HG03378 (cell line): ENCODE results near the gene TMPRSS2.

Experiments
- ATAC-seq: cut with Tn5 transposase; IDR thresholded peaks from one replicate; pipeline ENCODE4 v1.9.1; 2021; ENCODE audit warnings: mild to moderate bottlenecking, moderate library complexity; ENCODE audit not compliant: unreplicated experiment

The TMPRSS2 gene

DNA sequence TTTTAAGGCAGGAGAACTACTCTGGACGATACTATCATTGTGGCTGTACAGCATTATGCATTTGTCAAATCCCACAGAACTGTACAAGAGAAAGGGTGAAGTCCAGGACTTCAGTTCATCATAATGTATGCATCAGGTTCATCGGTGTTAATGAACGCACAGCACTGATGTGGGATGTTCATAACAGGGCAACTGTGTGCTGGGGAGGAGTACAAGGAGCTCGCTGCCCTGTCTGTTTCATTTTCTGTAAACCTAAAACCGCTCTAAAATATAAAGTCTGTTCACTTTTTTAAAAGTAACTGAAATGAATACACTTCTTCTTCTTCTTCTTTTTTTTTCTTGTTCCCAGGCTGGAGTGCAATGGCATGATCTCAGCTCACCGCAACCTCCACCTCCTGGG, 25.0 kb downstream of the TMPRSS2 start:
- no peak for ATAC-seq

DNA sequence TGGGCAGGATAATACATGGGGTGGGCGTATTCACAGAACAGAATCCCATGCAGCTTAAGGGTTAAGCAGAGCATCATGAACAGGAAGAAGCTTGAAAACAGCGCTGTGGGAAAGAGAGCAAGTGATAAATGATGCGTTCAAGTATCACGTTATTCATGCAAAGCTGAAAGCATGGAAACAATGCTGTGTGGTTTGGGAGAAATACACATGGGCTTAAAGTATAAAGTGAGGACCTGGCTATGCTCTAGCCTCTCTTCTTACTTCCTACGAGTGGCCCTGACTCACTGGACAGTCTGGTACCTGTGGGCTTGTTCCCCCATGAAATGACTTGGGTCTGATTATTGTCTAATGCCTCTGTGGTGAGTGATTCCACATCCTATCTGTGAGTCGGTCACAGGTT, 25.7 kb downstream of the TMPRSS2 start:
- no peak for ATAC-seq

DNA sequence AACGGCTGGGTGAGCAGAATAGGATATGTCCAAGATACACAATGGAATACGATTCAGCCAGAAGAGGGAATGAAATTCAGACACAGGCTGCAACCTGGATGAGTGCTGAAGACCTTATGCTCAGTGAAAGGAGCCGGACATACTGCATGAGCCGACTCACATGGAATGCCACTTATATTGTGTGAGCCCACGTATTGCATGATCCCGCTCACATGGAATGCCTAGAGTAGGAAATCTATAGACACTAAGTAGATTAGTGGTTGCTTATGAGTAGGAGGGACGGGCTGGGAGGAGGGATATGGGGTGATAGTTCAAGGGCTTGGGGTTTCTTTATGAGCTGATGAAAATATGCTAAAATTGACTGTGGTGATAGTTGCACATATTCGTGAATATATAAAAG, 26.8 kb downstream of the TMPRSS2 start:
- ATAC-seq = no peak

DNA sequence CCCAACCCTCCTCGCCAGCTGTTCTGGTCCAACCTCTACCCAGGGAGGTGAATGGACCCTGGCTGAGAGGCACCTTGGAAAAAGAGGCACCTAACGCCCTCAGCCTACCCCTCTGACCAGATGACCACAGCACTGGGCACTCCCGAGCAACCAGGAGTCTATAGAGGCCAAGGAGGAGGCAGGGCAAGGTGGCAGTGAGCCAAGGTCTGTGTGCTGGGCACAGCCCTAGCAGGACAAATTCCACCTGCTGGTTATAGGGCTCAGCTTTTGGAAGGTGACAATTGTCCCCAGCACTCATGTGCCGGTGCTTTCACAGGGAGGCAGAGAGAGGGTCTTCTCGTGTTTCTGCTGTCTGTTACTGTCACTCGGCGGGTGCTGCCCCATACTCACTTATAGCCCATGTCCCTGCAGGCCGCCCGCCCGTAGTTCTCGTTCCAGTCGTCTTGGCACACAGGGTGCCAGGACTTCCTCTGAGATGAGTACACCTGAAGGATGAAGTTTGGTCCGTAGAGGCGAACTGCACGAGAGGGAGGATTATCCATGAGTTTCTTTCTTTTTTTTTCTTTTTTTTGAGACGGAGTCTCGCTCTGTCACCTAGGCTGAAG, 27.8 kb downstream of the TMPRSS2 start:
- no peak for ATAC-seq

DNA sequence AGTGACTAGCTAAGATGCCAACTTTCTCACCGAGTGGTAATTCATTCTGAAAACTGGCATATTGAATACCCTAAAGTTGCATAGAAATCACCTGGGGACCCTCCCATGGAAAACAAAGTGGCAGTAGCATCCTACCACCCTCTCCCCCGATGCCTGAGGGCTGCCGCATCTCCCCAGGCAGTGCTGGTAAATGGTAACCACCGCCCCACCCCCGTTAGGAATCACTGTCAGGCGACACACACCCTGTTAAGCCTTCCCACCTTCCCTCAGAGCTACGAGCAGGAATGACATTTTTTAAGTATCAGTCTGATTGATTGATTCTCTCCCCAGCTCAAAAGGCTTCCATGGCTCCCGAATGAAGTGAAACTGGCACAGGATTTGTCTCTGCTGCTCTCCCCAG, 28.3 kb downstream of the TMPRSS2 start:
- ATAC-seq = no peak

DNA sequence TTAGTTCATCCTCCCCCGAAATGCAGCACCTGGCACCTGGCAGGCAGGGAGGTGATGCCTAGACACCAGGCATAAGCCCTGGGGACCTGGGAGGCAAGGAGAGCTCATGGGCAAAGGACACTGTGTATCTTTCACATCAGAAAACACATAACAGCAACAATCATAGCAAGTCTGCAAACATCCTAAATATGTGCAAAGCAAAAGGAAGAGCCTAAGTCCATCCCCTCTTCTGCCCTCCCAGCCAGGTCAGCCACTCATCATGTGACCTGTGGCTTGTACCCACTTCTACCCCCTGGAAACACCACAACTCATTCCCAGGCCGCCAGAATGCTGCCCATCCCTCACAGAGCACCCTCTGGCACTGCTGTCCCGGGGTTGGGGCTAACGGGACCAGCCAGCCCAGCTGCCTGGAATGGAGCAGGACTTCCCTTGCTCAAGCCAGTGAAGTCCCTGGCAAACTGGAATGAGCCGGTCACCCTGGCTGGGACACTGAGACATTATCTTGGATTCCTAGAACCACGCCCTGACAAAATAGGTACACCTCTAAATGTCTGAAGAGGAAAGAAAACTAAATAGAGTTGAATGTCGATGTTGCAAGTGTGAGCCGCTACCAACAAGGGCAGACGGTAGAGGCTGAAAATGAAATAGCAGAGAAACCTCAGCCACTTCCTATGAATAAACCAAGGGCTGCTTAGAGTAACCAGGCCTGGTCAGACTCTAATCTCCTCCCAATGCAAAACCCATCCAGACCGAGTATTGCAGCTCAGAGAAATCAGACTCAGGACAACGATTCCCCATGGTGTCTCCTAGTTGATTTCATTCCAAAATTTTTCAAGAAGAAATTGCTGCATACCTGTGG, 29.4 kb downstream of the TMPRSS2 start:
- ATAC-seq = no peak

DNA sequence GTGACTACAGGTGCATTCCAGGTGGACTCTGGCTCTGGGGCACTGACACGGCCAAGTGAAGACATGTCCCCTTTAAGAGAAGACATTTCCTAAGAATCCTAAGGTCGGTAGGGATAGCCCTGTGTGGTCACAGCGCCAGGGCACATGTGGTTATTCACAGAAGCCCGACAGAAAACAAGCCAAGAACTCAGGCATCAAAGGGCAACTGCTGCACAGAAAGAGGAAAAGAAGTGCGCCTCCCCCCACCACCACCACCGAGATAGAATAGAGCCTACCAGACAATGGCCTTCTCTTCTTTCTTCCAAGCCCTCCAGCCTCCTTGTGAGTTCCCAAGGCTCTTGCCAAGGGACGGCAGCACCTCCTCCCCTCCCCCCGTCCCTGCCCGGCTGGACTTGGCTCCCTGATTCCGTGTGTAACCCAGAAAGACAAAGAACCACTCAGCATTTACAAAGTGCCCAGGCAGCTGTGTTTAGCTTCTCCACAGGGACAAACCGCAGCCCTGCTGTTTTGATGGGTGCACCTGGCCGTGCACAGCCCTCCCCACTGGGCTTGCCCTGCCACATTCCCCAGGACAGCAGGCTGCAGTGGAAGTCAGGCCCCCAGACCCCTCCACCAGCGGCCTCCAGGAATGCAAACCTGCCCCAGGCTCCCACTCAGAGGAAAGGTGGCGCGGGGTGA, 30.2 kb downstream of the TMPRSS2 start:
- ATAC-seq = no peak

DNA sequence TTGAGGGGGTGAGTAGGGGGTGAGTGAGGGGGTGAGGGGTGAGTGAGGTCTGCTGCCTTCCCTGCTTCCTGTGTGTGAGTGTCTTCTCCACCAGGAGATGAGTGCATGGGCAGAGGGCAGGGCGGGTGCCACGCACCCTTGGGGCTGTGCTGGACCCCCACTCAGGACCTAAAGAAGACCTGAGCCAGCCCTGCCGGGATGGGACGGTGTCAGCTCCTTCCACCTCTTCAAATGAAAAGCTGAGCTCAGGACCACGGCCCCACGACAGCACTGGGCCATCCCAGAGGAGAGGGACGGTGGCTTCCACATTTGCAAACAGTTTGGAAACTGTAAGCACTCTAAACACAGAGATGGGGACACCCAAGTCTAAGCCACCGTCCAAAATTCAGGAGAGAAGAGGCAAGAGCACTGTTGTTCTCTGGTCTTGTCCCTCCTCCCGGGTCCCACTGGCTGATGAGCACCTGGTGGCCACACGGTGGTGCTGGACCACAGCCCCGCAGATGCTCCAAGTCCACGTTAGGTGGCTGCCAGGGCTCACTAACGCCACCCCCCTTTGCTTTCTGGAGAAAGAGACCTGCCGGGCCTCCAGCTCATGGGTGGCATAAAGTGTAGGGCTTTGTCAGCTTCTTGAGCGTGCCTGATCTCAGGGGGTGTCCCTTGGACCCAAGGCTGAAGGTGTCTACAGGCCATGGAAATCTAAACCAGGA, 32.1 kb downstream of the TMPRSS2 start:
- ATAC-seq = no peak

DNA sequence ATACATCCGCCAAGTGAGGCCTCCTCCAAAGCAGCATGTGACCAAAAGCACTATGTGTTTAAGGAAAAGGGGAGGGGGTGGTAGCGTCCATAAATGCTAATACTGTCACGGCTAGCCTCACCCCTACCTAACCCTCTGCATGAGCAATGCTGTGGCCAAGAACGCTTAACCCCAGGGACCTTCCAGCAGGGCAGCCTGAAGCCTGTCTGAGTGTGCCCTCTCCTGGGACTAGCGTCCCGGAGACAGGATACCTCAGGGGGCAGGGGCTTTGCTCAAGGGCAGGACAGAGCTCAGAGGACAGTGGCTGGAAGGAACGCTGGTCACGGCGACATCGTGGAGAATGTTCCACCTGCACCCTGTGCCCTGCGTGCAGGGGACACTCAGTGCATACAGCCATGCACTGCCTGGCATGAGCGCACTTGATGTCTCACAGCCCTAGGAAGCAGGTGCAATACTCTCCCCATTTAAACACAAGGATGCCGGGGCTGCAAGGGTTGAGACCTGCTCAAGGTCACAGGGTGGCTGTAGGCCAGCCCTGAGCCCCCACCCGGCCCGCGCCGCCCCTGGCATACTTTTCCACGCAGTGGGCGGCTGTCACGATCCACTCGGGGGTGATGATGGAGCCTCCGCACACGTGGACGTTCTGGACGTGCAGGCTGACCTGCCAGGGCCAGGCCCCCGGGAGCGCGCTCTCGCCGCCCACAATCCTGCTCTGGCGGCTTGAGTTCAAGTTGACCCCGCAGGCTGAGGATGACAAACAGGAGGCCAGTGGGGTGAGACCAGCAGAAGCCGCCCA, 35.0 kb downstream of the TMPRSS2 start:
- ATAC-seq = no peak

DNA sequence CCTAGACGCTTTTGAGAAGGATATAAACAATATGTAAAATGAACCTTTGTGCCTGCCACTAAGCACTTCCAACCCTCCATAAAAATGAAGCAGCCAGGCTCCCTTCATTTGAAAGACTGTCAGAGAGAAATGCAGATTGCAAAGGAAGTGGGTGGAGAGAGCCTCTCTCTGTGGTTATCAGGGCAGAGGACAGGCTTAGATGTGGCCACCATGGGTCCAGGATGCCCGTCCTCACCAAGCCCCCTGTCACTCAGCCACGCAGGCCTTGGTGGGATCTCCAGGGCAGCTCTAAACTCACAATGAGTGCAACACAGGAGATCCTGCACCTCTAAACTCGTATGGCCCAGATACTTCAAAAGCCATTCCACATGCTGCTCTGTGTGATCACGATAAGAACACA, 37.9 kb downstream of the TMPRSS2 start:
- no peak for ATAC-seq

DNA sequence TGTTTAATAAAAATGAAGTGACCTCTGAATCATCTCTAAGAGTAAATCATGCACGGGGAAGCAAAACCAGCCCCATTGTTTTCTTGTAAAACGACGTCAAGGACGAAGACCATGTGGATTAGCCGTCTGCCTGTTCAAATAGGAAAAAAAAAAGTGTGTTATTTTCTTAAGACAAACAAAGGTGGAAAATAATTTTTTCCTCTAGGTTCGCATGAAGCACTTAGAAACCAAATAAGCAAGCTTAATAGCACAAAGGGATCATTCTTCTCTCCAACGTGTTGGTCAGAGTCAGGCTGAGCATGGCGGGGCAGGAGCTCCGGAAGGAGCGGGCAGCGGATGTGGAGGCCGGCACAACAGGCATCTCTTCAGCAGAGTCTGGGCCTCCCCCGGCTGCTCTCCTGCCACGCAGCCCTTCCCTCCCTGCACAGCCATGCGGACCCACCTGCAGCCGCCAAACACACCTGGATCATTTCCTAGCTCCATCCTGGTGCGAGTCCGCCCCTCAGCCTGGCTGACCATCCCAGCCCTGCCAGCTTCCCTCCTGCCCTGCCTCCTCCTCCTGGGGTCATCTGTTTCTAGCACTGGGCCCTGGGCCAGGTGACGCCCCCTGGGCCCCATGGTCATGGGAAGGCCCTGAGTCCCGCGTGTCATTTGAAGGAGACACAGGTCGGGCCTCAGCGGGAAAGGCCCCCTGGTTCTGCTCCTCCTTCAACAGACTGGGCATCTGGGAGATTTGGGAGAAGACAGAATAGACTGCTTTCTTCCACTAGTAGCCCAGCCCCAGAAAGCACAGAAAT, 41.7 kb downstream of the TMPRSS2 start:
- ATAC-seq = no peak

DNA sequence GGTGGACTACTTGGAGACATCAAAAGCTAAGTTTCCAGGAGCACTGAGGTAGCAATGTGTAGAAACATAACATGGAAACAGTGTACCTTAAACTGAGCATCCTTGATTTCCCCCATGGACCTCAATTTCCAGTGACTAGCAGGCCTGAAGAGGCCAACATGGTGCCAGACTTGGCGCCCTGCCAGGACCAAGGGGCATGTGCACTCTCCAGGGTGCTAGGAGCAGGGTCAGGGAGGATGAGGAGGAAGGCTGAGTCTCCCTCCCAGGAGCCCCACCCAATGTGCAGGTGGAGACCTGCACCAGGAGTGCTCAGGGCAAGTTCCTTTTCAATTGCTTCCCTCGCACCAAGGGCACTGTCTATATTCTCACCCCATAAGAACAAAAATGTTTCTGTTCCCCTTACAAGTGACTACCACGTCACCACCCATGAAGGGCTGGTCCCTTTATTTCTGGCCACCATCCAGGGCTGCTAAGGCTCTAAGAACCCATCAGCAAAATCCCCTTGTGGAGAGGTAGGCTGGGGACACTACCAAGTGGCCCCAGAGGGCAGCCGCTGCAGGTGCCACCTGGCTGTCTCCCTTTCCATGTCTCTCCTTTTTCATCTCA, 42.7 kb downstream of the TMPRSS2 start:
- ATAC-seq = no peak

DNA sequence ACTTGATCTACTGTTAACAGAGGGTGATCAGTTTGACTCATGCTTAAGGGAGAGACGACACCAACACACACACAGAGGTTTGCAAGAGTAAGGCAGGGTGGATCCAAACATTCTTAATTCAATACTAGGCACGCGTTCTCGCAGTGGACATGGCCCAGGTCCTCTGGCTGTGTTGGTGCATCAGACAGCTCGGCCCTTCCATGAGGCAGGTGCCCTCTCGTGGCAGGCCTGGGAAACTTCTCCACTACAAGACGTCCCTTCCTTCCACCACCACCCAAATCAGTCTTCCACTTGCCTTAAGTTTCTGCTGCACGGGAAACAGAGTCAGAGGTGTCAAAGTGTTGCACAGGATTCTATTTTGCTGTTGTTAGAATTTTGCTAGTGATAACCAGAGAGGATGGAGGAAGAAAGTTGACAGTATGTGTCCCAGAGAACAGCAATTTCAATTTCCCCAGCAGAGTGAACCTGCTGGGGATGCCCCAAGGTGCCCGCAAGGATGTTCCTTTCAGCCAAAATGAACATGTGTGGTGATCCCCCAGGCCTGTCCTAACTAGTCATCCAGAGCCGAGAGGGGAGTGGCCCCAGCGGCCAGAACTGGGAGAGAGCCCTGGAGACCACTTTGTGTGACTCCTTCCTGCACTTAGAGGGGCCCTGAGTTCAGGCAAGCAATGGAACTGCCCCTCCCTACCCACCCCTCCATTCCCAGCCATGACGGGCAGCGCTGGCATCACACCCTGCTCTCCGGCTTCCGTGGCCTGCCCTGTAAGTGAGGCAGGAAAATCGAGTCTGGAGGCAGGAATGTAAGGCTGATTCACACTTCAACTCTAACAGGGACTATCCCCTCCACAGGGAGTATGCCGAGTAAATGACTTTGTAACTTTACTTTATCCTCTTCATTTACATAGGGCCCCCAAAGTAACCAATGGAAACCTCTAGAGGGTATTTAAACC, 47.1 kb downstream of the TMPRSS2 start:
- peak; percentile 58 for ATAC-seq

DNA sequence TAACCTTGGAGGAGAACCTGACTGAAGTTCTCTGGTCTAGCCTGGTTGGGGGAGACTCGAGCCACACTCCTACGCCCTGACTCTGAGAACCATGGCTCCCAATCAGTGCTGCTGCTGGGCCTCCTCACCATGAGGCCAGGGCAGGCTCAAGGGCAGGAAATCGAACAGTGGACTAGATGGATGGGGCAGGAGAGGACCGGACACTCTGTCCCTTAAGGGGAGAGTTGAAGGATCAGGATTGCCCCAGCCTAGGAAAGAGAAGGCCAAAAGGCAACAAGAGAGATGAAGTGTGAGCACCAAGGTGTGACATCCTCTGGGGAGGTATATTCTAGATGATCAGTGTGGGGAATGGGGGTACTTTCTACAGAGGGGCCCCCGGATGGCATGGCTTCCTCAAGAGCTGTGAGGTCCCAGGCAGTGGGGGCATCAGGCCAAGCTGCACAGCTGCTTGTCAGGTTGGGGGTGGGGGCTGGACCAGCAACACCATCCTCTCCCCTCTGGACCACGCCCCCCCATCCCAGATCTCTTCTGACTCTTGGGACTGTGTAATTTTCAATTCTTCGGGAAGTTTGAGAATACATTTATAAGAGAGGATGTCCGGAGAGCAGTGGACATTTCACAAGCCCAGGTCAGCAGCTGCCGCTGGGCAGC, 47.9 kb downstream of the TMPRSS2 start:
- no peak for ATAC-seq

DNA sequence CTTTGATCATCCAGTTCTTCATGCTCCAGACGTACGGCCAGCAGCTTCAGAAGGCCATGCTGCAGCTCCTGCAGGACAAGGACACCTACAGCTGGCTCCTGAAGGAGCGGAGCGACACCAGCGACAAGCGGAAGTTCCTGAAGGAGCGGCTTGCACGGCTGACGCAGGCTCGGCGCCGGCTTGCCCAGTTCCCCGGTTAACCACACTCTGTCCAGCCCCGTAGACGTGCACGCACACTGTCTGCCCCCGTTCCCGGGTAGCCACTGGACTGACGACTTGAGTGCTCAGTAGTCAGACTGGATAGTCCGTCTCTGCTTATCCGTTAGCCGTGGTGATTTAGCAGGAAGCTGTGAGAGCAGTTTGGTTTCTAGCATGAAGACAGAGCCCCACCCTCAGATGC, 49.4 kb downstream of the TMPRSS2 start:
- no peak for ATAC-seq

DNA sequence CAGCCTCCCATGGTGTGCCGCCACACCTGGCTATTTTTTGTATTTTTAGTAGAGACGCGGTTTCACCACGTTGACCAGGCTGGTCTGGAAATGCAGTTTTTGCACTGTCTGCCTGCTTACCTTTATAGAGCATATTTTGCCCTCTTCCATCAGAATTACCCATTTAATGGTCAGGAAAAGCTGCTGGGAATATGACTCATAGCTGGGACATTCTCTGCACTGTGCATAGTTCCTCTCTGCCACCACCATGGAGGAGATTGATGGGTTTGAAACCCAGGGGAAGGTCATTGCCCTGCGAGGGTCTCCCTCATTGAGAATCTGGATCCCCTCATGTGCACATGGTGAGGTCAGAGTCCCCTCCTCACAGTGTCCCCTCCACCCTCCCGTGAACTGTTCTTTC, 49.8 kb downstream of the TMPRSS2 start:
- ATAC-seq = no peak

DNA sequence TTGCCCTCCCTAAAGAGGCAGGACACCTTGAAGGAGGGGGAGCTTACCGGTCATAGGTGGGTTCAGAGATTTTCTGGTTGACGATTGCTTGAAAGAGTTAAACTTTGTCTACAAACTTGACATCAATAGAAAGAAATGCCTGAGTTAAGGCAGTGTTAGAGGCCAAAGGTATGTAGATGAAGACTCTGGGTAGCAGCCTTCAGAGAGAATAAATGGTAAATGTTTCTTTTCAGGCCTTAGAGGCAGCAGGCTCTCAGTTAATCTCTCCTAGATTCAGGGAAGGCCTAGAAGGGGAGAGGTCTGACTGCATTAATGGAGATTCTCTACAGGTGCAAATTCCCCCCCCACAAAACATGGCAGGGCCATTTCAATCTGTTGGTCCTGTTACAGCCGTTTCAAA, 54.2 kb downstream of the TMPRSS2 start:
- ATAC-seq = no peak

DNA sequence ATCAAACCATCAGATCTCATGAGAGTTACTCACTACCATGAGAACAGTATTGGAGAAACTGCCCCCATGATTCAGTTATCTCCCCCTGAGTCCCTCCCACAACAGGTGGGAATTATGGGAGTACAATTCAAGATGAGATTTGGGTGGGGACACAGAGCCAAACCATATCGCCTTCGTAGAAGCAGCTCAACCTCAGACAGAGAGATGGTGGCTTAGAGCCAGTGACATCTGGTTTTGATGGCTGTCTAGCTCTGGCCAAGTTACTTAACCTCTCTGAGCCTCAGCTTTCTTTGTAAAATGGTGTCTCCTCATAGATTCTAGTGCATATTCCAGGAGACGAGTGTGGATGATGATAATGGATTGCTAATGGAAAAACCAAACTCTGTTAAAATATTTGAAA, 54.8 kb downstream of the TMPRSS2 start:
- ATAC-seq = no peak
